Endothelial cell (in vitro differentiated cells): ENCODE results near the gene TRIO. TPM values are rescaled to one million over a fixed set of nuclear protein-coding genes. Genes with fewer than 3 reads are reported as not detected.

Source experiments
- DNase-seq: peaks from one replicate; pipeline ENCODE4 v3.0.0; 2021; ENCODE audit warnings: low spot score
- H3K27ac Mint-ChIP-seq: one replicate; pipeline ENCODE4 v1.8.0; 2021; ENCODE audit warnings: mixed read lengths, inconsistent platforms; ENCODE audit not compliant: unreplicated experiment
- H3K27me3 Mint-ChIP-seq: one replicate; pipeline ENCODE4 v1.8.0; 2021; ENCODE audit warnings: mild to moderate bottlenecking, moderate library complexity, mixed read lengths, inconsistent platforms; ENCODE audit not compliant: unreplicated experiment
- H3K36me3 Mint-ChIP-seq: one replicate; pipeline ENCODE4 v1.8.0; 2021; ENCODE audit warnings: mild to moderate bottlenecking, low read depth, mixed read lengths, inconsistent platforms; ENCODE audit not compliant: unreplicated experiment
- H3K4me1 Mint-ChIP-seq: one replicate; pipeline ENCODE4 v1.8.0; 2021; ENCODE audit warnings: mild to moderate bottlenecking, mixed read lengths, inconsistent platforms; ENCODE audit not compliant: unreplicated experiment
- H3K4me3 Mint-ChIP-seq: one replicate; pipeline ENCODE4 v1.8.0; 2021; ENCODE audit warnings: mild to moderate bottlenecking, mixed read lengths, inconsistent platforms; ENCODE audit not compliant: unreplicated experiment
- H3K9me3 Mint-ChIP-seq: one replicate; pipeline ENCODE4 v1.8.0; 2021; ENCODE audit warnings: mixed read lengths, inconsistent platforms; ENCODE audit not compliant: unreplicated experiment
- total RNA-seq: library from RNA; stranded (reverse); fragmentation: NEBNext Ultra II Directional; extraction: Animal tissue kit (Norgen Biotek cat#: 25700); gene quantifications from one replicate; pipeline ENCODE4 v1.2.1, GENCODE V29; 2021; ENCODE audit not compliant: unreplicated experiment
- TF ChIP-seq, protein P1 (sequence below): fragments of 200-600 bp; sonication (generic); IDR thresholded peaks from one replicate; pipeline ENCODE4 v1.5.0; 2021; ENCODE audit warnings: antibody characterized with exemption; ENCODE audit not compliant: unreplicated experiment

Gene TRIO
- total RNA-seq, 1 donor from 2014 or later, result 229 TPM

DNA sequence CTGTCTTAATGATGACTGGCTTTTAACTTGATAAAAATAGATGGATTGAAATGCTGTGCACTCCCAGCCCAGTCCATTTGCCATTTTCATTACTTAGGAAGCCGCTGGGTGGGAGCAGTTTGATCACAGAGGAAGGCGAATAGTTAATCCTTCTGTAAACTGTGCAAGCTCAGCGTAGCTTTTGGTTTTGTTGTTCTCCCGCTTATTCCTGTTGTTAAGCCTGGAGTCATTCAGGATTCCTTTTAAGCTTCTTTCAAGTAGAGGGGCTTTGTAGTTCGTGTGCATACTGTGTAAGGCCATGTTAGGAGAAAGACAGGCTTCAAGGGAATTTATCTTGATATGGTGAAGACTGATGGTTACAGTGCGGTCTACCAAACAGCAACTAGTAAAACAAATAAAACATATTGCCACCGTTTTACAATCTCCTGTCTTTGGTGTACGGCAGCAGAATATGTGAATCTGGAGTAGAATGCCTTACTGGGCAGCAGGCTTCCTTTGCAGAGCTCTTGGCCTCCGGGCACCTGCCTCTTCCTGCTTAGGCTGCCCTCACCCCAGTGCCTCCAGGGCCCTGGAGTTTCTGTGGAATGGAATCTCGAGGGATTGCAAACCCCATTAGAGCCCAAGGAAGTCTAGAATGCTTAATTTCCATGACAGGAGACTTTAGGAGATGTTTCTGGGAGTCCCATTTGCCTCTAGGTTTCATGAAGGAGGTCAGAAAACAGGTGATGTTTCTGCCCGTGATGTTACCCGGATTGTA, 141.4 kb downstream of the TRIO start:
- TF ChIP-seq, protein P1, sequence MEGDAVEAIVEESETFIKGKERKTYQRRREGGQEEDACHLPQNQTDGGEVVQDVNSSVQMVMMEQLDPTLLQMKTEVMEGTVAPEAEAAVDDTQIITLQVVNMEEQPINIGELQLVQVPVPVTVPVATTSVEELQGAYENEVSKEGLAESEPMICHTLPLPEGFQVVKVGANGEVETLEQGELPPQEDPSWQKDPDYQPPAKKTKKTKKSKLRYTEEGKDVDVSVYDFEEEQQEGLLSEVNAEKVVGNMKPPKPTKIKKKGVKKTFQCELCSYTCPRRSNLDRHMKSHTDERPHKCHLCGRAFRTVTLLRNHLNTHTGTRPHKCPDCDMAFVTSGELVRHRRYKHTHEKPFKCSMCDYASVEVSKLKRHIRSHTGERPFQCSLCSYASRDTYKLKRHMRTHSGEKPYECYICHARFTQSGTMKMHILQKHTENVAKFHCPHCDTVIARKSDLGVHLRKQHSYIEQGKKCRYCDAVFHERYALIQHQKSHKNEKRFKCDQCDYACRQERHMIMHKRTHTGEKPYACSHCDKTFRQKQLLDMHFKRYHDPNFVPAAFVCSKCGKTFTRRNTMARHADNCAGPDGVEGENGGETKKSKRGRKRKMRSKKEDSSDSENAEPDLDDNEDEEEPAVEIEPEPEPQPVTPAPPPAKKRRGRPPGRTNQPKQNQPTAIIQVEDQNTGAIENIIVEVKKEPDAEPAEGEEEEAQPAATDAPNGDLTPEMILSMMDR, result no peak
- Mint-ChIP-seq H3K4me1 (peaks cover 20% of the 10 kb centered on the region), H3K27ac (no peak overlapping the region), H3K9me3 (no peaks in the 10 kb centered on the region), H3K27me3 (peaks cover 6% of the 10 kb centered on the region), H3K36me3 (peaks cover 22% of the 10 kb centered on the region), H3K4me3 (no peak overlapping the region)
- no peak for DNase-seq

DNA sequence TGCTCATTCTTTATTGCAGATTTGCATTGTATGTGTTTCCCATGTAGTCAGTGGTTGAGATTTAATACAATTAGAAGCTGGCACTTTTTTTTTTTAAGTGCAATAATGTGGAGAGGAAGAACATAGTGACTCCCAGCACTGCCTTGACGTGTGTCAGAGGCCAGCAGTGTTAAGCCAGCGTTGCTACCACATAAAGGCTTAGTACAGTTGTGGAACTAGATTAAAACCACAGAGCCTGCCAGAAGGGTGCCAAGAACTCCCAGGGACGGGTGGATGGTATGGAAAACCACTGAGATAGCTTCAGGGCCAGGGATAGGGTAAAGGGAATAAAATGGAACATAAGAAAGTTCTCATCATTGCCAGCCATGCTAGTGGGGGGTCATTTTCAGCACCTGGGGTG, 142.9 kb downstream of the TRIO start:
- Mint-ChIP-seq H3K27ac (no peak overlapping the region), H3K27me3 (peaks cover 3% of the 10 kb centered on the region), H3K4me1 (peaks cover 5% of the 10 kb centered on the region), H3K9me3 (no peaks in the 10 kb centered on the region), H3K36me3 (peaks cover 14% of the 10 kb centered on the region), H3K4me3 (no peak overlapping the region)
- no peak for DNase-seq
- TF ChIP-seq, protein P1, result no peak

DNA sequence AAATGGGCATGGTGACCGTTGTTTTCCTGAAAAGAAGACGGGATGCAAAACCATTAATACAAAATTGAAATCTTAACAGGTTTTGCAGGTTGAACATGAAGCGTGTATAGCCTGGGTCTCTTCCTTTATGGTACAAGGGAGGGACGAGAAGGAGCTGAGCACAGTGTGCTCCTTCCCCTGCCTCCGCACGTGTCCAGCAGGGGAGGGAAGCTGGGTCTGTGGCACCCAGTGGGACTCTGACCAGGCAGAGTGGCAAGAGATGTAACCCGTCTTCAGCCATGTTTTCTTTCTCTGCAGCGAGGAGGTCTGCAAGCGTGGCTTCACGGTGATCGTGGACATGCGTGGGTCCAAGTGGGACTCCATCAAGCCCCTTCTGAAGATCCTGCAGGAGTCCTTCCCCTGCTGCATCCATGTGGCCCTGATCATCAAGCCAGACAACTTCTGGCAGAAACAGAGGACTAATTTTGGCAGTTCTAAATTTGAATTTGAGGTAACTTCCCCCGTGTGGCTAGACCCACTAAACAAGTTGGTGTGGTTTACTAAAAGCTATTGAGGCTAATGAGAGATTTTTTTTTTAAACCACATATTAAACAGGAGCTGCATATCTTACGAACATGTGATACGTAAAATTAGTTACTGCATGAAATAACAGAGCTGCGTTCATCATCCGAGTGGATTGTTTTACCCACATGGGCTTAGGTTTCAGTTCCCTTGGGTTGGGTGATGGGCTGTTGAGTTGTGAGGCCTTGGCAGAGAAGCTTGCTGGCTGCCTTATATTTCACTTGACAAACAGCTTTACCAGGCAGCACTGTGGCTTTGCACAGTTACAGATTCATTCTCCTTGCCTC, 143.7 kb downstream of the TRIO start:
- TF ChIP-seq, protein P1, result no peak
- Mint-ChIP-seq H3K27me3 (peaks cover 2% of the 10 kb centered on the region), H3K4me1 (peaks cover 4% of the 10 kb centered on the region), H3K27ac (no peak overlapping the region), H3K36me3 (peaks cover 15% of the 10 kb centered on the region), H3K9me3 (no peaks in the 10 kb centered on the region), H3K4me3 (no peak overlapping the region)
- no peak for DNase-seq

DNA sequence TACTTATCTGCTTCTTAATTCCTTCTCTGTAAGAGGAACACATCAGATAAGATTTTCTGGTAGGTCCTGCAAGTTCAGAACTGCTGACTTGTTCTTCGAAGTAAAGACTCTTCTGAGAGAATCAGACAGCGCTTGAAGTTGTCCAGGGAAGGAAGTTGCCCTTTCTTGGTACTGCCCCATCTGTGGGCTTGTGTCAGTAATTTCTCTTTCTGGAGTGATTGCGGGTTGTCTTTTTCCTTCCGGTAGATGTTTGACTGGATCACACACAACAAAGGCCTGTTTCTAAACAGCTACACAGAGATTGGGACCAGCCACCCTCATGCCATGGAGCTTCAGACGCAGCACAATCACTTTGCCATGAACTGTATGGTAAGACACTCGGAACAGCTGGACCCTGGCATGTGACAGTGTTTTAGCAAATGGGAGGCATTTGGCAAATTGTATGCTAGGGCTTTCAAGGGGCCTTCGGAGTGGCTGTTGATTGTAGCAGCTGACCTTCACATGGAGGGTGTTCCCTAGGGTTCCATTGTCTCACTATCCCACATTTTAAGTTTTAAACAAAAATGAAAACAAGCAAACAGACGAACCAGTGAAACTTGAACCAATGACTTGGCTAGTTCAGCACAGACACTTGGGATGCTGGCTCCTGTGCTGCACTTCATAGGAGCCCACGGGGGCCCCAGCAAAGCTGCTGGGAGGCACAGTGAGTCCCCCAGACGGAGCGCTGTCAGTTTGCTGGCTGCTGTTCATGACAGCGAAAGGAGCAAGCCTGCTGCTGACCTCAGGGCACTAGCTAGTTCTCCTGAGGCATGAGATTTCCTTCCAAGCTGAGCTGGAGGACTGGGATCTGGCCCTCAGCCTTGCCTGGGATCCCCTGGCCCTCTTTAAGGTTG, 149.9 kb downstream of the TRIO start:
- TF ChIP-seq, protein P1, result no peak
- DNase-seq, result no peak
- Mint-ChIP-seq H3K4me1 (no peaks in the 10 kb centered on the region), H3K4me3 (no peak overlapping the region), H3K36me3 (peaks cover 30% of the 10 kb centered on the region), H3K27me3 (peaks cover 3% of the 10 kb centered on the region), H3K27ac (no peak overlapping the region), H3K9me3 (no peaks in the 10 kb centered on the region)
